Loucy (cell line): Measurements from ENCODE around the gene MAP2.

ENCODE experiments used
- CTCF ChIP-seq: fragments of 200-600 bp; sonication (generic); conservative IDR thresholded peaks from 2 replicates; pipeline ENCODE4 v1.5.1; 2014; ENCODE audit warnings: mild to moderate bottlenecking, antibody characterized with exemption, low read length
- EZH2phosphoT487 ChIP-seq: fragments of 200-600 bp; IDR thresholded peaks from 2 replicates; pipeline ENCODE4 v1.6.1; 2018; ENCODE audit warnings: antibody characterized with exemption, mild to moderate bottlenecking, moderate library complexity, borderline replicate concordance

DNA sequence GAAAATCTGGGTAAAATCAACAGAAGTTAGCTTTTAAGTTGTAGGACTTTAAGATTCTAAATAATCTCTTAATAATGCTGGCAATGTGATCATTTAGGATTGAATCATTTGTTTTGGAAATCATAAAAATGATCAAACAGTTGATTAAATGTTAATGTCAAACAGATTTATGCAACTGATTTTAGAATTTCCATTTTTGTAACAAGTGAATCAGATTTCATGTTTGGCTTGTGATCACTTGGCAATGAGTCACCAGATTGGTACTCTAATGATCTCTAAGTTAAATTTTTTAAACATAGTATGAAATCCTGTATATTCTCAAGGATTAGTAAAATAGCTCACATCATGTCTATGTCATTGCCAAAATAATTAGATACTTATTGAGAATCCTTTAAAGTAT lies 297.6 kb downstream of the MAP2 start:
- TF ChIP-seq CTCF = no peak
- no peak for TF ChIP-seq EZH2phosphoT487
